Measurements from ENCODE around the gene KIFAP3. TPM values are rescaled to one million over a fixed set of nuclear protein-coding genes. Genes with fewer than 3 reads are reported as not detected.

KIFAP3 gene
- total RNA-seq, 4 donors from 2014 or later: 15.5 to 25.0 (median 18.0) TPM

GRCh38 chr1:169886931-169887330 lies 187.6 kb downstream of the KIFAP3 start:
- ATAC-seq (no peak), DNase-seq (no peak)
- Histone ChIP-seq H3K4me3 (no peak overlapping the region), H3K4me1 (peaks cover 2 to 15% of the 10 kb centered on the region in 2 donors), H3K27ac (no peak overlapping the region), H3K36me3 (peaks cover 0 to 30% of the 10 kb centered on the region in 2 donors), H3K27me3 (no peaks in the 10 kb centered on the region), H3K9me3 (no peaks in the 10 kb centered on the region)
- in situ Hi-C loops (cut with MboI; ENCODE audit: low sequenced_read_pairs in 4 of 4): no loop called here
- intact Hi-C loops (cut with DNase I; ENCODE audit: low total_unique reads): no loop called here
- TF ChIP-seq POLR2A (IDR thresholded peaks at IDR 0.05) (no peak), CTCF (IDR thresholded peaks at IDR 0.05 in 4 of 5, conservative IDR thresholded peaks at IDR 0.05 in 1 of 5) (no peak)

- H3K27me3 ChIP-seq: no peaks in the 10 kb centered on the region
- no peak overlapping the region for H3K27ac ChIP-seq
- no peak overlapping the region for H3K4me3 ChIP-seq
- ATAC-seq: no peak
- DNase-seq: no peak
- TF ChIP-seq CTCF (IDR thresholded peaks at IDR 0.05 in 4 of 5, conservative IDR thresholded peaks at IDR 0.05 in 1 of 5): no peak
- TF ChIP-seq POLR2A (IDR thresholded peaks at IDR 0.05): no peak
- peaks cover 0 to 10% of the 10 kb centered on the region in 2 donors for H3K4me1 ChIP-seq
- intact Hi-C loops (cut with DNase I; ENCODE audit: low total_unique reads) (no loop called here), in situ Hi-C loops (cut with MboI; ENCODE audit: low sequenced_read_pairs in 4 of 4) (no loop called here)
- H3K9me3 ChIP-seq: no peaks in the 10 kb centered on the region
- peaks cover 0 to 30% of the 10 kb centered on the region in 2 donors for H3K36me3 ChIP-seq
Measured at GRCh38 chr1:169886422-169886821, 188.1 kb downstream of the KIFAP3 start.

- no peak for DNase-seq
- Histone ChIP-seq H3K4me3 (no peak overlapping the region), H3K27ac (no peak overlapping the region), H3K4me1 (no peaks in the 10 kb centered on the region), H3K9me3 (no peaks in the 10 kb centered on the region), H3K36me3 (peaks cover 0 to 30% of the 10 kb centered on the region in 2 donors), H3K27me3 (no peaks in the 10 kb centered on the region)
- TF ChIP-seq CTCF (IDR thresholded peaks at IDR 0.05 in 4 of 5, conservative IDR thresholded peaks at IDR 0.05 in 1 of 5) (no peak), POLR2A (IDR thresholded peaks at IDR 0.05) (no peak)
- in situ Hi-C loops (cut with MboI; ENCODE audit: low sequenced_read_pairs in 4 of 4) (no loop called here), intact Hi-C loops (cut with DNase I; ENCODE audit: low total_unique reads) (no loop called here)
- ATAC-seq: no peak
Measured at GRCh38 chr1:169885207-169885606, 189.3 kb downstream of the KIFAP3 start.

GRCh38 chr1:169884634-169885033 lies 189.9 kb downstream of the KIFAP3 start:
- in situ Hi-C loops (cut with MboI; ENCODE audit: low sequenced_read_pairs in 4 of 4) (no loop called here), intact Hi-C loops (cut with DNase I; ENCODE audit: low total_unique reads) (no loop called here)
- ATAC-seq (no peak), DNase-seq (no peak)
- Histone ChIP-seq H3K36me3 (peaks cover 0 to 30% of the 10 kb centered on the region in 2 donors), H3K4me1 (no peaks in the 10 kb centered on the region), H3K9me3 (no peaks in the 10 kb centered on the region), H3K27me3 (no peaks in the 10 kb centered on the region), H3K27ac (no peak overlapping the region), H3K4me3 (no peak overlapping the region)
- TF ChIP-seq POLR2A (IDR thresholded peaks at IDR 0.05) (no peak), CTCF (IDR thresholded peaks at IDR 0.05 in 4 of 5, conservative IDR thresholded peaks at IDR 0.05 in 1 of 5) (no peak)

GRCh38 chr1:169882039-169882511 lies 192.4 kb downstream of the KIFAP3 start:
- H3K9me3 ChIP-seq: no peaks in the 10 kb centered on the region
- no peak for TF ChIP-seq CTCF (IDR thresholded peaks at IDR 0.05 in 4 of 5, conservative IDR thresholded peaks at IDR 0.05 in 1 of 5)
- no peak for TF ChIP-seq POLR2A (IDR thresholded peaks at IDR 0.05)
- H3K36me3 ChIP-seq: peaks cover 0 to 23% of the 10 kb centered on the region in 2 donors
- intact Hi-C loops (cut with DNase I; ENCODE audit: low total_unique reads) (no loop called here), in situ Hi-C loops (cut with MboI; ENCODE audit: low sequenced_read_pairs in 4 of 4) (no loop called here)
- no peak for DNase-seq
- no peak for ATAC-seq
- H3K27ac ChIP-seq: no peak overlapping the region
- no peaks in the 10 kb centered on the region for H3K4me1 ChIP-seq
- no peak overlapping the region for H3K4me3 ChIP-seq
- no peaks in the 10 kb centered on the region for H3K27me3 ChIP-seq
